HG02938 (cell line): ENCODE measurements around the gene GPR37L1.
"Not testable (repeated sequence)": the region's sequence is repeated elsewhere in the genome, so short reads cannot be mapped to it uniquely, and the experiment has no call there.

Experiments used
- ATAC-seq: cut with Tn5 transposase; IDR thresholded peaks from one replicate; pipeline ENCODE4 v1.9.1; 2021; ENCODE audit warnings: mild to moderate bottlenecking, moderate library complexity; ENCODE audit not compliant: unreplicated experiment

GPR37L1 gene

DNA sequence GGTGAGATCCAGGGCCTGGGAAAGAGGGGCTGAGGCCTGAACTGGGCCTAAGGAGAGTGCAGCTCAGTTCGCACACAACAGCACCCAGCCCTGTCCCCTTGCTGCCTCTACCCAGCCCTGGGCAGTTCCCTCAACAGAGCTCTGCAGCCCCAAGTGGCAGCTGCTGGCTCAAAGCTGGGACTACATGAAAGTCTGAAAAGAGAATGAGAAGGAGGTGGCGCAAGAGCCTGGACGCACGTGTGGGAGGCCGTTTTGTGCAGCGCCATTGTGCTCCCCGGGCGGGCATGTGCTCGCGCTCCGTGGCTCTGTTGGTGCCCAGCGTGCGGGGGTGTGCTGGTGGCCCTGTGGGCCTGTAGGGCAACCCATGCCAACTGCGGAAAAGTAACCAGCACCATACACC lies 10.3 kb downstream of the GPR37L1 start:
- ATAC-seq, result no peak

DNA sequence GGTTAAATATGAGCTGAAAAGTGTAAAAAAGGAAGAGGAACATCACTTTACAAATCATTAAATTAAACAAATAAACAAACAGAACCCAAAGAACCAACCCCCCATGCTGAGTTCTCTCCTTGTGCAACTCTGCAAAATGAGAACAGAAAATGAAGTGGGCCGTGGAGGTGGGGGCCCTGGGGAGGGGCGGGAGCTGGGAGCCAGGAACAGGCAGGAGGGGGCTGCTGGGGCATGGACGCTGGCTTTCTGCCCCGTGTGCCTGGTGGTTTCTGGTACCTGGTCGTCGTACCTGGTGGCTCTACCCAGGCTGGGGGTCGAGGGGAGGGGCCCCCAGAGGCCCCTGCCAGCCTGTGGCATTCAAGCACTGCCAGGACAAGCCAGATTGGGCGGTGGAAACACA lies 10.8 kb downstream of the GPR37L1 start:
- no peak for ATAC-seq

DNA sequence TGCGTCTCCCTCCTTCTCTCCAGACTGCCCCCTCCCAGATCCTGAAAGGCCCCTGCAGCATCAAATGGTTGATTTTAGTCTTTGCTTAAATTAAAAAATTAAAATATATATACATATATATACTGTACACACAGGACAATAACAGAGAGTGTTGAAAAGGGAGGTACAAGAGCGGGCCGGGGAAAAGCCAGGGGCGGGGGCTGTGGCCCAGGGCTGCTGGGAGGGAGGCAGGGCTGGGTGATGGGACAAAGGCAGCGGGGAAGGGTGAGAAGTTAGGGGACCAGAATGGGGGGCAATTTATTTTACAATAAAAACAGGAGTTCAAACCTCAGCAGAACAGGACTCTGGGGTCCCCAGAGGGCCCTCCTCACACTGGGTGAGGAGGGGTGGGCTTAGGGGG lies 11.3 kb downstream of the GPR37L1 start:
- no peak for ATAC-seq

DNA sequence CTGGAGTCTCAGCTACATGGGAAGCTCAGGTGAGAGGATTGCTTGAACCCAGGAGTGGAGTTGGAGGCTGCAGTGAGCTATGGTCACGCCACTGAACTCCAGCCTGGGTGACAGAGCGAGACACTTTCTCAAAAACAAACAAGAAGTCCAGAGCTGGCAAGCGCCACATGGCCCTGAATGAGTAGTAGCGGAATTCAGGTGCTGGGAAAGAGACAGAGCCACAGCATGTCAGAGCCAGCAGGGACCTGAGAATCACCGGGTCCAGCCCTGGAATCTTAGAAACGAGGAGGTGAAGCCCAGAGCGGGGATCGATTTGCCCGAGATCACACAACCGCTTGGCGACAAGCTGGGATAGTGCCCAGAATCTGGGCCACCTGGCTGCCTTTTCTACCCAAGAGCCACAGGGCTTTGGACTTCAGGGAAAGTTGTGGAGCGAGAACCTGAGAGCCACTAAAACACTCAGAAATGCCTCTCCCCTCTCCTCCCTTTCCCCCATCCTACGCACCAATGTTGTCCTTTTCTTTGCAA lies 12.0 kb downstream of the GPR37L1 start:
- ATAC-seq, result no peak

DNA sequence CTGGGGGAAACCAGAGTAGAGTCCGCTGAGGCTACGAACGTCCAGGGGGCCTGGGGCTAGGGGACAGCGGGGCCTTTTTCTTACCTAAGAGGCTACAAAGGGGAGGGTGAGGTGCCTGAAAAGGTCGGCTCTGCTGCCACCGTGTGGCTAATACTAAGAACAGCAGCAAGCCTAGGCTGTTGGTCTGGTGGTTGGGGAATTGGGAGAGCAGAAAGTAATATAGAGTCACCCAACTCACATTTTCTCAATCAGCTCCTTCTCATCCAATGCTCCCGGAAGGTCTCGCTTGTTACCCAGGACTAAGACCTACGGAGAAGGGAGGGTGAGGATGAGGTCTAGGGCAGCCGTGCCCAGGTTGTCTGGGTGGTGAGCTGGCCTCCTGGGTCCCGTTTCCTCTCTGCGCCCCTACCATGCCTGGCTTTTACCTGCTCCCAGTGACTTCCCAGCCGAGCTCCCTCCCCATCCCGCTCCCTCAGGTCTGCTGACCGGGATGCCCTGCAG lies 12.6 kb downstream of the GPR37L1 start:
- ATAC-seq, result no peak

DNA sequence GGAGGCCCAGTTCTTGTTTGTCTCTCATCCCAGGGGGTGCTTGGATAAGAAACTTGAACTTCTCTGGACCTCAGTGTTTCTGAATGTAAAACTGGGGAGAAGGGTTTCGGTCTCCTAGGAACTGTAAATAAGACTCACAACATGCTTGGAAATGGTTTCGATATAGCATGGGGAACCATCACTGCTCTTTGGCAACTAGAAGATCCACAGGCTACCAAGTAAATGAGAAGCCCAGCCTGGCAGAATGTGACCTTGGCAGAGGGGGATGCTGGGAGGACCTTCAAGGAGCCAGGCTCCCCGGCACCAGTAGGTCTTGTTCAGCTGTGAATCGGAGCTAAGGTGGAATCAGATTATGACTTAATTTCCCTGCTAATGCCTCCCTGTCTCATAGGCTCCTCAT lies 18.1 kb downstream of the GPR37L1 start:
- ATAC-seq, result no peak

DNA sequence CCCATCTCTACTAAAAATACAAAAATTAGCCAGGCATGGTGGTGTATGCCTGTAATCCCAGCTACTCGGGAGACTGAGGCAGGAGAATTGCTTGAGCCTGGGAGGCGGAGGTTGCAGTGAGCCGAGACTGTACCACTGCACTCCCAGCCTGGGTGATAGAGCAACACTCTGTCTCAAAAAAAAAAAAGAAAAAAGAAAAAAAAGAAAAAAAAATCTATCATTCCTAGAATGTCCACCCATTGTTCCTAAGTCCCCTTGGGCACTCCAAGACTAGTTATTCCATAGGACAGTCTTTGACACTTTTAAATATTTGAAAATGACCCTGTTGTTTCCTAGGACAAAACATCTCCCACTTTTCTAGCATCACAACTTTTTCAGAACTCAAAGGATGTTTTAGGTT lies 18.8 kb downstream of the GPR37L1 start:
- not testable (repeated sequence) for ATAC-seq

DNA sequence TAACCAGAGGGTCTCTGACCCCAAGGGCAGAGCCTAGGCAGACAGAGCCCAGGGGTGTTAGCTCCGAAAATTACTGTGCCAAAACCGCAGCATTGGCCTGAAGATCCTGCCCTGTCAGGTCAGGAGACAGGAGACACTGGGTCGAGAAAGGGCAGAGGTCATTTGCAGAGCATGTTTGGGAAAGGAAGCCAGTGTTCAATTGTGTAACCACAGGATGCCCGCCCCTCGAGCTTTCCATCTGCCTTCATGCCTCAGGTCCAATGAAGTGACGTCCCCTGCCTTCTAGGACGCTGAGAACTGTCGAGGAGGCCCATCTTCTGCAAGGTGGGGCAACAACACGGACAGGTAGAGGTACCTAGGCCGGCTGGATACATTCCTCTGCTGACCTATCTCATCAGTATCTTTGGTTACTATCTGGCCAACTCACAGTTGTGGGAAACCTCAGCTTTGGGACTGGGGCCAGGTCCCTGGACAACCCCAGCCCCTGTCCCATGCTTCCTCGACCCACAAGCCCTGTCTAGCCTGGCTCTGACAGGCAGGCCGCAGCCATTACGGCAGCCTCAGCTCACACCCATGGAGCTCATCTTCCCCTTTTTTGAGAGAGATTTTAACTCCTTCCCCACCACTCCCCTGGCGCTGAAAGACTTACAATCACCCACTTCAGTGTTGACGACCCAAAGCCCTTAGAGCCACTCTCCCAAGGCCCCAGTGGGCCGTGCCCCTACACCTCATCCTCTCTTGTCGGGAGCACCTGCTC lies 20.5 kb downstream of the GPR37L1 start:
- ATAC-seq, result peak; percentile 25

DNA sequence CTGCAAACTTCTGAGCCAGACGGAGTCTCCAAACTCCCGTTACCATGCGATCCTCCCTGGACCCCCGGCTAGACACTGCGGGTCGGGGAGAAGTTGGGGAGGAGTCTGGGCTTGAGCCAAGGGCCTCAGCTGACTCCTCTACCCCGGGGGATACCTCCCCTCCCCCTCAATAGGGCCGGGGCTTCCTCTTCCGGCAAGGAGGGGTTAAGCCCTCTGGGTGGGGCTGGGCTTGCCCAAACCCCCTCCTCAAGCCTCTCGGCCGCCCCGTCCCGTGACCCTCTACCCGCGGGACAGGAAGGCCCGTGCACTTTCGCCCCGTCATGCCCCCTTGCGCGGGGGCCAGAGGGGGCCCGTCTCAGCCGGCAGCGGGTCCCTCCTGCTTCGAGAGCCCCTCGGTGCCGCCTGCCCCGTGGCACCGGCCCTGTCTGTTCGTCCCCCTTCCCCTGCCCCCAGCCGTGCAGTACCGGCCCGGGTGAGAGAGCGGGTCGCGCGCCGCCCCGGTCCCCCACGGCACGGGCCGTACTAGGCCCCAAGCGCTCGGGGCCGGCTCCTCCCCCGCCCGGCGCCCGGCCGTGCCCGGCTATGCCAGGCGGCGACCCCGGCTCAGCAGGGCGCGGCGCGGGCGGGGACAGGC lies 21.2 kb downstream of the GPR37L1 start:
- peak; percentile 30 for ATAC-seq

DNA sequence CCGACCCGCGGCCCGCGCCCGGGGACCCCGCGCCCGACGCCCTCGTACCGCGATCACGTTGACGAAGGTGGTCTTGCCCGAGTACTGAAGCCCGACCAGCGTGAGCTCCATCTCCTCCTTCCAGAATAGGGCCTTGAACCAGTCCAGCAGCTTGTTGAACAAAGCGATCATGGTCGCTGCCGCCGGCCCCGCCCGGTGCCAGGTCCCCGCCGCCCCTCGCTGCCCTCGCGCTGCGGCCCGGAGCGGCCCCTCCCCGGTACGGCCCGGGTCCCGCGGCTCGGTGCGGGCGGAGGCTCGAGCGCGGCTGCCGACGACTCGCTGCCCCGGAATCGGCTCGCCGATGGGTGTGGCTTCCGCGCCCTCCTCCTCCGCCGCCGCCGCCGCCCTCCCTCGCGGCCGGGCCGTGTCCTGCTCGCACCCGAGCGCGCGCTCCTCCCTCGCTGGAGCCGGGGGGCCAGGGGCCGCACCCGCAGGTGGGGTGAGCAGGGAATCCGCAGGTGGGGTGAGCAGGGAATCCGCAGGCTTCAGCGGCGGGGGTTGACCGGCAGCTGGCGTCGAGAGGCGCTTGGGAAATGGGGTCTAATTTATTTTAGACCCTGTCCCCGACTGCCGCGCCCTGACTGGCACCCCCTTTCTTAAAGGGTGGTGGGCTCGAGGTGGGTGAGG lies 21.8 kb downstream of the GPR37L1 start, which contains the start of gene ARL8A:
Gene ARL8A (minus strand): TSS at position 336 of the 666 bp plus-strand sequence. CDS start 165 bp downstream, at position 171.
- peak; percentile 41 for ATAC-seq

DNA sequence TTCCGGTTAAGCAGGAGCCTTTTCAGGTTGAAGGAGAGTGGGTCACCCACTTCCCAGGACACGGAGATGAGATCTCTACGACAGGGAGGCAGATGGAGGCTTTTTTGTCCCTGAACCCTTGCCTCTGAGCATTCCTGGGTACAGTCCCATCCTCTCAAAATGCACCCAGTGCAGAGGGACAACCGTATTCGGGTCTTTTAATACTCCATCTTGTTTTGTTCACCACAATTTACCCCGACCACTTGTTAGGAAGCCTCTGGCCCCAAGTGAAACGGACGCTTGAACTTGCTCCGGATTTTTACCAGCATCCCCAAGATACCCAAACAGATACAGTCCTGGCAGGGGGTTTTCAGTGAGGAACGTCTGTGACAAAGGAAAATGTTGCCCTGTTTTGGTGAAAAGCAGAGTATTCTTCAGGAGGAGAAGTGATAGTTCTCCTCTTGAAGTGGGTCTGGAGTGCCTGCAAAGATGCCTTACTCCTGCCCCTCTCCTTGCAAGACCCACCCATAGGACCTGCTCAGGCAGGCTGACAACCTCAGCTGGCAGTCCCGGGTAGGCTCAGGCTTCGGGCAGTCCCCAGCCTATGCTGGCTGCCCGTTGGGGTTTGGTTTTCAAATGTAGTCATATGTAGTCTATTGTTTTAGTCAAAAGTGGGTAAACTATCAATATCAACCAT lies 22.5 kb downstream of the GPR37L1 start:
- ATAC-seq, result no peak

DNA sequence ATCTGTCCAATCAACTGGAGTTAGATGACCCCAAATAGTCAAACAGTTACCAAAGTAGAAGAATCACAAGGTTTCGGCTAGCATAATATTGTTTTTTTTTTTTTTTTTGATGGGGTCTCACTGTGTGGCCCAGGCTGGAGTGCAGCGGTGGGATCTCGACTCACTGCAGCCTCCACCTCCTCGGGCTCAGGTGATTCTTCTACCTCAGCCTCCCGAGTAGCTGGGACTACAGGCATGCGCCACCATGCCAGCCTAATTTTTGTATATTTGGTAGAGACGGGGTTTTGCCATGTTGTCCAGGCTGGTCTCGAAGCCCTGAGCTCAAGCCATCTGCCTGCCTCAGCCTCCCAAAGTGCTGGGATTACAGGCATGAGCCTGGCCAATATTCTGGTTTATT lies 23.0 kb downstream of the GPR37L1 start:
- ATAC-seq, result not testable (repeated sequence)

DNA sequence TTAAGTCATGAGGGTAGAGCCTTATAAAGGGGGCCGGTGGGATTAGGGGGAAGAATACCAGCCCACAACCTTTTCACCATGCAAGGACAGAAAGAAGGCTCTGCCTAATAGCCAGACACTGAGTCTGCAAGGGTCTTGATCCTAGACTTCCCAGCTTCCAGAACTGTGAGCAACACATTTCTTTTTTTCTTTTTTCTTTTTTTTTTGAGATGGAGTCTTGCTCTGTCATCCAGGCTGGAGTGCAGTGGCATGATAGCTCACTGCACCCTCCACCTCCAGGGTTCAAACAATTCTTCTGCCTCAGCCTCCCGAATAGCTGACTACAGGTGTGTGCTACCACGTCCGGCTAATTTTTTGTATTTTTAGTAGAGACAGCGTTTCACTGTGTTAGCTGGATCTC lies 23.6 kb downstream of the GPR37L1 start:
- ATAC-seq, result no peak

DNA sequence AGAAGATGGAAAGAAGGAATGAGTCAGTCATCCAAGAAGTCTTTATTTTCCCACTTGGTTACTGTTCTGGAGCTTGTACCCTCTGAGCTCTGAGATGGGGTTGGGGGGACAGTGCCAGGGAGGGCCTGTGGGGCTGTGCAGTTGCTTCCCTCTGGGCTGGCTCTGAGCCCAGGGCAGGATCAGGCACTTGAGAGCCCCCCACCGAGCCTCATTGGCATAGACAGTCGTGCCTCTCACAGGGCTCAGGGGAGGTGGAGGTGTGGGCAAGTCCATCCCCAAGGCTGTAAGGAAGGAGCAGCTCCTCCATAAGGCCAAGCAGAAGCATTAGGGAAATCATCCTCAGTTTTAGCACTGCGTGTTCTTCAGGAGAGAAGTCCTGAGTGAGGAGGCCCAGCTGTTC lies 24.3 kb downstream of the GPR37L1 start:
- ATAC-seq, result no peak

DNA sequence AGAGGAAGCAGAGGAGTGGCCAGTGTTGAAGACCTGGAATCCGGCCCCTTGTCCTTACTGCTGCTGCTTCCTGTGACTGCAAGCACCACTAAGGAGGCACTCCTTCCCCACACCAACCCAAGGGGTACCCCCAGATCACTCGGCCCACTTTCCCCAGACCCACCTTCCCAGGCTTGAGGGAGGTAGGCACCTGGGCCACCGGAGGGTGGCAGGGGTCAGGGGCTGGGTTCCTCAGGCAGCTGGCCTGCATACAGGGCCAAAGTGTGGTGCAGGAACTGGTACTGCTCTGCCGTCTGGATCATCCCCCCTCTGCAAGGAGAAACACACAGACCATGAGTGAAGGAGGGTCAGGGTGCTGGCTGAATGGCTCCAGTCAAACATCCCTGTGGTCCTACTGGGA lies 25.7 kb downstream of the GPR37L1 start:
- no peak for ATAC-seq

DNA sequence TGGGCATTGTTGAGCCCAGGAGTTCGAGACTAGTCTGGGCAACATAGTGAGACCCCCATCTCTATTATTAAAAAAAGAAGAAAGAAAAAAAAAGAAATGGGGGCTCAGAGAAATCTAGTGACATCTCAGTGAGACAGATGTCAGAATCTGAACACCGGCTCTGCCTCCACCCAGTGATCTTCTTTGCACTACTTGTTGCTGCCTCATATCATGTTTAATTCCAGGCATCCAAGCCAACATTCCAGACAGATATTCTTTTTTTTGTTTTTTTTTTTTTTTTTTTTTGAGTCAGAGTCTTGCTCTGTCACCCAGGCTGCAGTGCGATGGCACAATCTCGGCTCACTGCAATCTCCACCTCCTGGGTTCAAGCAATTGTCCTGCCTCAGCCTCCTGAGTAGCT lies 26.8 kb downstream of the GPR37L1 start:
- no peak for ATAC-seq

DNA sequence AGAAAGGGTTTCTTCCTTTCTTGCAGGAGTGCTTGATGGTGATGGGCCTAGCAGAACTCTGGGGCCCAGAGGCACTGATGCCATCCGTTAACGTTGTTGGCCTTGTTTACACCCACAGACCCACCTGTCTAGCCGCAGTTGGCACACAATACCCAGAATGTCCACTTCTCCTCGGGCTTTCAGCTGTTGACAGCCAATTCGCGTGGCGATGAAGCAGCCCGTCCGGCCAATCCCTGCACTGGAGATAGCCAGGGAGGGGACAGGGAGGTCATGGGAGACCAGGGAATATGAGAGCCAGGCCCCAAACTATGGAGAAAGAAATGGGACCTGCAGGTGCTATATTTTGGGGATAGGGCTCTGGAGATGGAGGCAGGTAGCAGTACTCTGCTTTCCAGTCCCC lies 27.5 kb downstream of the GPR37L1 start:
- ATAC-seq, result no peak

DNA sequence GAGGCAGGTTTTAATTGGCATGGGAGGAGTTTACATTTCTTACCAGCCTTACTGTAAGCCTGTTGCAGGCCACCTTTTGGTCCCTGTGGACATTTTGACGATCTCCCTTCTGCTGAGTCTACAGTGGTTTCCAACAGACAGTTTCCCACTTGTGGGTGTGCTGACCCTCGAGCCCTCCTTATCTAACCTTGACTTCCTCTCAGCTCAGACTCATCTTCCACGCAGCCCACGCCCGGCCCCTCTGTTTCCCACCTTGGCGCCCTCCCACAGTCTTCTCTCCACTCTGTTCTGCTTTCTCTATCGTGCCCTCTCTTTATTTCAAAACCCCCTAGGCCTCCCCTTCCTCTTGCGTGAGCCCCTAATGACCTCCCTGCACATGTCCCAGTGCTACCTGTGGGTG lies 27.9 kb downstream of the GPR37L1 start:
- ATAC-seq, result no peak

DNA sequence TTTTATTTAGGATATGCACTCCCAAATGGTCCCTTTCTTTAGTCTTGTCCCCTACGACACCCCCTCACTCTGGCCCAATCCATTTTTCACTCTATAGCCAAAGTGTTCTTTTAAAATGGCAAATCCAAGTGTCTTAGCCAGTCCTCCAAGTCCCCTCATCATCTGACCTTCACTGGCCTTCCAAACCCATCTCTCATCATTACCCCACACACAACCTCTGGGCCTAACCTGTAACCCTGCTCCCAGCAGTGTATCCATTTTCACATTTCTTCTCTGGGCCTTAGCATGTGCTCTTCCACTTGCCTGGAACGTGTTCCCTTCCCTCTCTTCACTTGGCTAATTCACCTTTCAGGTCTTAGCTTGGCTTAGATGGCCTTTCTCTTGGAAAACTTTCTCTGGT lies 28.3 kb downstream of the GPR37L1 start:
- no peak for ATAC-seq

DNA sequence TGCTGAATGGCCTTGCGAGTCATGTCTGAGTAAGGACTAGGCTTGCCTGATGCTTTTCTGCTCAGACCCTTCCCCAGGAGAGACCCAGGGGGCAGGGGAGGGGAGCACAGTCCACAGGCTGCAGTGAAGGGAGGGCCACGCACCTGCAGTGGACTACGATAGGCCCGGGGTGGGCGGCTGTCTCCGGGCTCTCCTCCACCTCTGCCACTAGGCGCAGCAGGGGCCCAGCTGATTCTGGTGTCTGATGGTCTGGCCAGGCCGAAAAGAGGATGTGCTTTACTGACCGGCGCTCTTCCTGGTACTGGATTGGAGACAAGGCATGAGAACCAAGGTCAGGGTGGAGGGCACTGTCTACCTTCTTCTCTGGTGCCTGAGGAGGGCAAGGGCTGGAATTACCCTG lies 29.7 kb downstream of the GPR37L1 start:
- ATAC-seq, result no peak

DNA sequence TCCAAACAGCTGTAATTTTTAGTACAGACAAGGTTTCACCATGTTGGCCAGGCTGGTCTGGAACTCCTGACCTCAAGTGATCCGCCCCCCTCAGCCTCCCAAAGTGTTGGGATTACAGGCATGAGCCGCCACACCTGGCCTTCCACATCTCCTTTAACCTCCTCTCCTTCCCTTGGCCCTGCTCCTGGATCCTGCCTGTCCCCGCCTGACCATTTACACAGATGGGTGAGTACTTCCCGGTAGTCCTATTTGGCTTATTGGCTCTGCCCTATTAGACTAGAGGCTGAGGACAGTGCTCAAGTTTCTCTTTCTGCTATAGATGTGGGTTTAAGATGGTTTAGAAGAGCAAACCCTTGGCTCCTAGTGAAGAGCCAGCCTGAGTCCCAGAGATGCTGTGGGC lies 30.6 kb downstream of the GPR37L1 start:
- no peak for ATAC-seq
